ENCODE data around the gene SHB.
"Not testable (repeated sequence)": the region's sequence is repeated elsewhere in the genome, so short reads cannot be mapped to it uniquely, and the experiment has no call there.

Gene SHB

DNA sequence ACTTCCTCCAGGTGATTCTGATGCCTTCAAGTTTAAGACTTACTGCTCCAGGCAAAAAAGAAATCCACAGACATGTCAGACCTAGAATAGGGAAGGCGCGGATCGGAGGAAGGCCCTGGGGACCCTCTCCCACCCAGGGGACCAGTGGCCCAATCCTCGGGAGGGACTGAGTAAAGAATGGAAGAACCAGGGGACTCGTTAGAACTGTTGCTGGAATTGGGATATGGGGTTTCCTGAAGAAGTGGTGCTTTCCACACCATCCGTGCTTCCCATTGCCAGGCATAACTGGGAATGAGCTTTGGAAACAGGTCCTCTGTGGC is 101.3 kb downstream of the SHB start:
- TF ChIP-seq, protein P1, sequence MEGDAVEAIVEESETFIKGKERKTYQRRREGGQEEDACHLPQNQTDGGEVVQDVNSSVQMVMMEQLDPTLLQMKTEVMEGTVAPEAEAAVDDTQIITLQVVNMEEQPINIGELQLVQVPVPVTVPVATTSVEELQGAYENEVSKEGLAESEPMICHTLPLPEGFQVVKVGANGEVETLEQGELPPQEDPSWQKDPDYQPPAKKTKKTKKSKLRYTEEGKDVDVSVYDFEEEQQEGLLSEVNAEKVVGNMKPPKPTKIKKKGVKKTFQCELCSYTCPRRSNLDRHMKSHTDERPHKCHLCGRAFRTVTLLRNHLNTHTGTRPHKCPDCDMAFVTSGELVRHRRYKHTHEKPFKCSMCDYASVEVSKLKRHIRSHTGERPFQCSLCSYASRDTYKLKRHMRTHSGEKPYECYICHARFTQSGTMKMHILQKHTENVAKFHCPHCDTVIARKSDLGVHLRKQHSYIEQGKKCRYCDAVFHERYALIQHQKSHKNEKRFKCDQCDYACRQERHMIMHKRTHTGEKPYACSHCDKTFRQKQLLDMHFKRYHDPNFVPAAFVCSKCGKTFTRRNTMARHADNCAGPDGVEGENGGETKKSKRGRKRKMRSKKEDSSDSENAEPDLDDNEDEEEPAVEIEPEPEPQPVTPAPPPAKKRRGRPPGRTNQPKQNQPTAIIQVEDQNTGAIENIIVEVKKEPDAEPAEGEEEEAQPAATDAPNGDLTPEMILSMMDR (IDR thresholded peaks at IDR 0.05), result no peak
- intact Hi-C loops (cut with DNase I; ENCODE audit: low total_unique reads), result no loop called here
- DNase-seq, result no peak
- Histone ChIP-seq H3K36me3 (peaks cover 0 to 8% (median 0%) of the 10 kb centered on the region in 3 donors), H3K9me3 (no peaks in the 10 kb centered on the region), H3K27me3 (no peaks in the 10 kb centered on the region), H3K4me3 (no peak overlapping the region), H3K27ac (no peak overlapping the region), H3K4me1 (peaks cover 4 to 67% (median 32%) of the 10 kb centered on the region in 4 donors)

DNA sequence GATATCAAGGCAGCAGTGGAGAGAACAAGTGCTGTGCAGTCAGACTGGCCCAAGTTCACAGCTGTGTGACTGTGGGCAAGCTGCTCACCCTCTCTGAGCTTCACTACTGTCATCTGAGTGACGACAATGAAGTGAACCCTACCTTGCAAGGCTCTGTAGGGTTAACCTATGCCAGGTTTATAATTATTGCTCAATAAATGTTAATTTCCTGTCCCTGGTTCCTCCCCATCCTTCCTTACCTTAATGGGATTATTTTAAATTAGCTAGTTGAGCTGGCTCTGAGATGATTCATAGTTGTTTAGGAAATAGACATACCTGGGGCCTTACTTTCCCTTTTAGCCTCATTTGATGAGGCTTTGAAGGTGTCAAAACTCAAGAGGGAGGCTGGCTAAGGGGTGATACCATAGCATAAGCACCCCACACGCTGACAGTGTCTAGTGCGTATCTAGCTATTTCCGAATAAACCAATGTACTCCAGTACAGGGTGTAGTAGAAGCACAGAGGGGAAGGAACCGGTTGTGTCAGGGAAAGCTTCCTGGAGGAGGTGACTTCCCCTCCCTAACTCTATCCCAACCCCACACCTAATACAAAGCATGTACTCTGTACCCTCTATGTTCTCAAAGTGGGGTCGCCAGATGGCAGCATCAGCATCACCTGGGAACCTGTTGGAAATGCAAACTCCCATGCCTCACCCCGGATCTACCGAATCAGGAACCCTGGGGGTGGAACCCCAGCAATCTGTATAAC is 101.8 kb downstream of the SHB start:
- Histone ChIP-seq H3K27ac (peak overlapping the region; percentile 23 to 71), H3K36me3 (peaks cover 0 to 8% (median 0%) of the 10 kb centered on the region in 3 donors), H3K9me3 (no peaks in the 10 kb centered on the region), H3K4me3 (no peak overlapping the region), H3K27me3 (no peaks in the 10 kb centered on the region), H3K4me1 (peaks cover 4 to 67% (median 32%) of the 10 kb centered on the region in 4 donors)
- TF ChIP-seq, protein P1 (IDR thresholded peaks at IDR 0.05), result no peak
- no peak for DNase-seq
- intact Hi-C loops (cut with DNase I; ENCODE audit: low total_unique reads), result no loop called here

DNA sequence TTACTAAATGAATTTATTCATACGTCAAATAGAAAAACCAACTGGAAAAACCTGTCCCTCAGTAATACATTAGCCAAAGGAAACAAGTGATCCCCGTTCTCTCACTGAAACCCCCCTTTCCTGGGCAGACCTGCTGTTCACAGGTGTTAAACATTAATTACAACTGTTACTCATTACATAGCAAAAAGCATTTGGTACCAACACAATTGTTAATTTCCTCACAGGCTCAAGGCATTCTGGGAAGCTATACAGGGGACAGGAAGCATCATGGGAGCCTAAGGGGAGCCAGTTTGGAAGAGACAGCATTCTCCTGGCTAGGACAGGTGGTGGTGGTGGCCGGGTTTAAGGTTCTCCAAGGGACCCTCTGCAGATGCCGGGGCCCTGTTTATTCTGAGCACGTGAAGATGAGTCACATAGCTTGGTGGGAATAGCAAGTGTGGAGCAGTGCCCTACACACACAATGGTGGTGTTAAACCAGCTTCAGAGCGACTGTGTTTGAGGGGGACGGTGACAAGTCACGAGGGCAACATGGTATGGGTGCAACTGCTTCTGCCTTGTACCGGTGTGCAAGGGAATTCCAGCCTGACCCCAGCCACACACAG is 102.5 kb downstream of the SHB start:
- H3K9me3 ChIP-seq, result no peaks in the 10 kb centered on the region
- peaks cover 4 to 67% (median 32%) of the 10 kb centered on the region in 4 donors for H3K4me1 ChIP-seq
- TF ChIP-seq, protein P1 (IDR thresholded peaks at IDR 0.05), result no peak
- DNase-seq, result no peak
- H3K4me3 ChIP-seq, result no peak overlapping the region
- H3K27me3 ChIP-seq, result no peaks in the 10 kb centered on the region
- H3K36me3 ChIP-seq, result peaks cover 0 to 4% (median 0%) of the 10 kb centered on the region in 3 donors
- intact Hi-C loops (cut with DNase I; ENCODE audit: low total_unique reads), result no loop called here
- peak overlapping the region; percentile 23 to 71 for H3K27ac ChIP-seq

DNA sequence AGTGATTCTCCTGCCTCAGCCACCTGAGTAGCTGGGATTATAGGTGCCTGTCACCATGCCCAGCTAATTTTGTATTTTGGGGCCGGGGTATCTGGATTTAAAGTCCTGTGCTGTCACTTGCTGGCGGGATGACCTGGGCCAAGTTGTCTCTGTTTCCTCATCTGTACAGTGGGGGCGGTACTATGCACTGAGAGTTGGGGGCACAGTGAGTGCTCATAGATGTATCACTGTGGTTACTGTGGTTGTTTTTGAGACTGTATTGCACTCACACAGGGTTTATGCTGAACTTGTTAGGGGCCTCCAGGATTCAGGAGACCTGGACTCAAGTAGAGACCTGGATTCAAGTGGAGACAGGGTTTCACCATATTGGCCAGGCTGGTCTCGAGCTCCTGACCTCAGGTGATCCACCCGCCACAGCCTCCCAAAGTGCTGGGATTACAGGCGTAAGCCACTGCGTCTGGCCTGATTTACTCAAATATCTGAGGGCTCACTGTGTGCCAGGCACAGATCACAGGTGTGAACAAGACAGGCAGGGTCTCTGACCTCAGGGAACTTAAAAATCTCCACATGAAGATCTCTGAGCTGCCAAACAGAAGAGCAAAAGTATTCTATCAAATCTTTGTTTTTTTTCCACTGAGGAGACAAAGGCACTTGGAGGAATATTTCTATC is 103.2 kb downstream of the SHB start:
- H3K27ac ChIP-seq, result peak overlapping the region; percentile 16 to 71
- H3K36me3 ChIP-seq; H3K4me3 ChIP-seq; intact Hi-C loops (cut with DNase I; ENCODE audit: low total_unique reads); H3K9me3 ChIP-seq; H3K27me3 ChIP-seq; DNase-seq: not testable (repeated sequence)
- H3K4me1 ChIP-seq, result peaks cover 4 to 67% (median 32%) of the 10 kb centered on the region in 4 donors

DNA sequence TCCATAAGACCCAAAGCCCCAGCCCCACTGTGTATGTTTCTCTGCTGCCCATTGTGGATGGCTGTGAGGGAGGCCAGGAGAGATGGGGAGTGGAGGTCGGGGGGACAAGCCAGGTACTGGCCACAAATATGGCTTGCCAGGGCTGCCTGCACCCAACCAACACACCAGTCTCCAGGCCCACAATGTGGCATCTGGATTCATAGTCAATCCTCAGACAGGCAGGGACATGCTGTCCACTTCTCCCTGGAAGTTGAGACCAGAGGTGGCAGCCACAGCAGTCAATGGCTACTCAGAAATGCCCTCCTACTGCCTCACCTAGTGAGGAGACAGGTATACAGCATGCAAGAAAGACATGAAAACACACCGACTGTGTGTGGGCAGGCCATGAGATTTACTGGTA is 103.9 kb downstream of the SHB start:
- no peak for DNase-seq
- intact Hi-C loops (cut with DNase I; ENCODE audit: low total_unique reads), result no loop called here
- Histone ChIP-seq H3K36me3 (peaks cover 0 to 4% (median 0%) of the 10 kb centered on the region in 3 donors), H3K27ac (peak overlapping the region; percentile 71 to 76), H3K9me3 (no peaks in the 10 kb centered on the region), H3K4me3 (no peak overlapping the region), H3K27me3 (no peaks in the 10 kb centered on the region), H3K4me1 (peaks cover 4 to 65% (median 32%) of the 10 kb centered on the region in 4 donors)
- TF ChIP-seq, protein P1 (IDR thresholded peaks at IDR 0.05), result no peak

DNA sequence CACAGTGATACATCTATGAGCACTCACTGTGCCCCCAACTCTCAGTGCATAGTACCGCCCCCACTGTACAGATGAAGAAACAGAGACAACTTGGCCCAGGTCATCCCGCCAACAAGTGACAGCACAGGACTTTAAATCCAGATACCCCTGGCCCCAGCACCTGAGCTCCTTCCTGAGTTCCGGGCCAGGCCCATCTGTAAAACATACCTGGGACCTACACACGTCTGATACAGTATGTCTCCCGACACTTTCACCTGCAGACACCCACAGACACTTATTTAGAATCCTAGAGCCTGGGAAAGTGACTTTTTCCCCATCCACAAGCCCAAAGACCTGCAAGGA is 104.3 kb downstream of the SHB start:
- Histone ChIP-seq H3K27ac (peak overlapping the region; percentile 71 to 76), H3K36me3 (no peaks in the 10 kb centered on the region), H3K4me3 (no peak overlapping the region), H3K27me3 (no peaks in the 10 kb centered on the region), H3K4me1 (peaks cover 4 to 61% (median 32%) of the 10 kb centered on the region in 4 donors), H3K9me3 (no peaks in the 10 kb centered on the region)
- TF ChIP-seq, protein P1 (IDR thresholded peaks at IDR 0.05), result no peak
- intact Hi-C loops (cut with DNase I; ENCODE audit: low total_unique reads), result no loop called here
- no peak for DNase-seq
